Stimulated activated naive CD4-positive, alpha-beta T cell (primary cell): Measurements from ENCODE around the gene NOLC1.

Experiments used
- DNase-seq, 6 experiments: peaks; one replicate each; lab custom pipeline; 2025; lab: John Stamatoyannopoulos, UW

Gene NOLC1

GRCh38 chr10:102121739-102122372 lies 30.3 kb upstream of the NOLC1 start:
- no peak for DNase-seq

- no peak for DNase-seq
Measured at GRCh38 chr10:102122450-102122849, 29.7 kb upstream of the NOLC1 start.

- no peak for DNase-seq
Measured at GRCh38 chr10:102123223-102123622, 29.0 kb upstream of the NOLC1 start.

- DNase-seq = no peak
Measured at GRCh38 chr10:102131286-102132170, 20.7 kb upstream of the NOLC1 start.

GRCh38 chr10:102132193-102132562 lies 20.0 kb upstream of the NOLC1 start:
- no peak for DNase-seq

GRCh38 chr10:102132563-102133372 lies 19.4 kb upstream of the NOLC1 start, which contains the start of gene PPRC1:
PPRC1 (plus strand) TSS chr10:102133040; CDS start chr10:102133069, 29 bp downstream.
- DNase-seq = peak; percentile 92 to 98 (median 96)

- DNase-seq = peak in 5 of 6 experiments; percentile 8 to 38 (median 32)
Measured at GRCh38 chr10:102133373-102134195, 18.6 kb upstream of the NOLC1 start.

- no peak for DNase-seq
Measured at GRCh38 chr10:102134416-102134815, 17.8 kb upstream of the NOLC1 start.

- no peak for DNase-seq
Measured at GRCh38 chr10:102135956-102136526, 16.1 kb upstream of the NOLC1 start.

- DNase-seq = peak in 3 of 6 experiments; percentile 9 to 44 (median 18)
Measured at GRCh38 chr10:102139281-102140110, 12.7 kb upstream of the NOLC1 start.

GRCh38 chr10:102140218-102140617 lies 12.0 kb upstream of the NOLC1 start:
- no peak for DNase-seq

GRCh38 chr10:102140913-102141540 lies 11.2 kb upstream of the NOLC1 start:
- no peak for DNase-seq

GRCh38 chr10:102141583-102142107 lies 10.5 kb upstream of the NOLC1 start:
- no peak for DNase-seq

- no peak for DNase-seq
Measured at GRCh38 chr10:102146971-102147428, 5.2 kb upstream of the NOLC1 start.

GRCh38 chr10:102147561-102147960 lies 4.6 kb upstream of the NOLC1 start:
- DNase-seq = no peak

- DNase-seq = no peak
Measured at GRCh38 chr10:102148275-102148674, 3.9 kb upstream of the NOLC1 start.

GRCh38 chr10:102150970-102151773 lies 1.0 kb upstream of the NOLC1 start:
- peak in 1 of 6 experiments; percentile 27 for DNase-seq

- DNase-seq = peak in 1 of 6 experiments; percentile 14
Measured at GRCh38 chr10:102152545-102152890, 329 bp downstream of the NOLC1 start.
